Measurements from ENCODE around the gene PCP2. TPM values are rescaled to one million over a fixed set of nuclear protein-coding genes. Genes with fewer than 3 reads are reported as not detected.

PCP2 gene
- total RNA-seq, 1 donor, result not detected

GRCh38 chr19:7661744-7662538 lies 28.4 kb upstream of the PCP2 start:
- no peak for DNase-seq (ENCODE audit: low read depth)
- TF ChIP-seq, protein P1, sequence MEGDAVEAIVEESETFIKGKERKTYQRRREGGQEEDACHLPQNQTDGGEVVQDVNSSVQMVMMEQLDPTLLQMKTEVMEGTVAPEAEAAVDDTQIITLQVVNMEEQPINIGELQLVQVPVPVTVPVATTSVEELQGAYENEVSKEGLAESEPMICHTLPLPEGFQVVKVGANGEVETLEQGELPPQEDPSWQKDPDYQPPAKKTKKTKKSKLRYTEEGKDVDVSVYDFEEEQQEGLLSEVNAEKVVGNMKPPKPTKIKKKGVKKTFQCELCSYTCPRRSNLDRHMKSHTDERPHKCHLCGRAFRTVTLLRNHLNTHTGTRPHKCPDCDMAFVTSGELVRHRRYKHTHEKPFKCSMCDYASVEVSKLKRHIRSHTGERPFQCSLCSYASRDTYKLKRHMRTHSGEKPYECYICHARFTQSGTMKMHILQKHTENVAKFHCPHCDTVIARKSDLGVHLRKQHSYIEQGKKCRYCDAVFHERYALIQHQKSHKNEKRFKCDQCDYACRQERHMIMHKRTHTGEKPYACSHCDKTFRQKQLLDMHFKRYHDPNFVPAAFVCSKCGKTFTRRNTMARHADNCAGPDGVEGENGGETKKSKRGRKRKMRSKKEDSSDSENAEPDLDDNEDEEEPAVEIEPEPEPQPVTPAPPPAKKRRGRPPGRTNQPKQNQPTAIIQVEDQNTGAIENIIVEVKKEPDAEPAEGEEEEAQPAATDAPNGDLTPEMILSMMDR (IDR thresholded peaks at IDR 0.05; ENCODE audit: insufficient read depth, low read length), result no peak
- H3K4me3 ChIP-seq (ENCODE audit: low read depth, low read length), result no peak overlapping the region

- DNase-seq (ENCODE audit: low read depth), result no peak
- TF ChIP-seq, protein P1 (IDR thresholded peaks at IDR 0.05; ENCODE audit: insufficient read depth, low read length), result no peak
- H3K4me3 ChIP-seq (ENCODE audit: low read depth, low read length), result no peak overlapping the region
Measured at GRCh38 chr19:7658219-7658686, 24.7 kb upstream of the PCP2 start.

GRCh38 chr19:7657131-7657751 lies 23.7 kb upstream of the PCP2 start:
- TF ChIP-seq, protein P1 (IDR thresholded peaks at IDR 0.05; ENCODE audit: insufficient read depth, low read length), result no peak
- no peak for DNase-seq (ENCODE audit: low read depth)
- no peak overlapping the region for H3K4me3 ChIP-seq (ENCODE audit: low read depth, low read length)

DNA sequence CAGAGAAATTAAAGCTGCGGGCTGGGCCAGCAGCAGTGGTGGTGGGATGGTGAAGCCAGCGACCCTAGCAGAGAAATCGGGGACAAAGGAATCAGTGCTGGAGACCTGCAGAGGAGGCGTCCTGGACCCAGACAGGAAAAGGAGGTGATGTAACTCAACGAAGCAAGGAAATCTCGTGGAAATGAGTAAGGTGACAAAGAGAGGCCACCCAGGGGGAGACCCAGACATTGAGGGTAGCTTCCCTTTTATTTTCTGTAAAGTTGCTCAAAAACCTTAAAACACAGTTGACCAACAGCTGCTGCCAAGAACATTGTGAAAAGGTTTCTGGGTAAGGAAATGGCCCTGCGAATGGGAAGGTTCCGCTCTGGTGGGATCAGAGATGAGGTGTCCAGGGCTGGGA lies 22.1 kb upstream of the PCP2 start:
- no peak for DNase-seq (ENCODE audit: low read depth)
- TF ChIP-seq, protein P1 (IDR thresholded peaks at IDR 0.05; ENCODE audit: insufficient read depth, low read length), result no peak

GRCh38 chr19:7654401-7654800 lies 20.9 kb upstream of the PCP2 start:
- TF ChIP-seq, protein P1 (IDR thresholded peaks at IDR 0.05; ENCODE audit: insufficient read depth, low read length), result no peak
- peak; percentile 19 for DNase-seq (ENCODE audit: low read depth)
- H3K4me3 ChIP-seq (ENCODE audit: low read depth, low read length), result no peak overlapping the region

More for the DNA sequence above, 22.1 kb upstream of the PCP2 start:
- no peak overlapping the region for H3K4me3 ChIP-seq (ENCODE audit: low read depth, low read length)

DNA sequence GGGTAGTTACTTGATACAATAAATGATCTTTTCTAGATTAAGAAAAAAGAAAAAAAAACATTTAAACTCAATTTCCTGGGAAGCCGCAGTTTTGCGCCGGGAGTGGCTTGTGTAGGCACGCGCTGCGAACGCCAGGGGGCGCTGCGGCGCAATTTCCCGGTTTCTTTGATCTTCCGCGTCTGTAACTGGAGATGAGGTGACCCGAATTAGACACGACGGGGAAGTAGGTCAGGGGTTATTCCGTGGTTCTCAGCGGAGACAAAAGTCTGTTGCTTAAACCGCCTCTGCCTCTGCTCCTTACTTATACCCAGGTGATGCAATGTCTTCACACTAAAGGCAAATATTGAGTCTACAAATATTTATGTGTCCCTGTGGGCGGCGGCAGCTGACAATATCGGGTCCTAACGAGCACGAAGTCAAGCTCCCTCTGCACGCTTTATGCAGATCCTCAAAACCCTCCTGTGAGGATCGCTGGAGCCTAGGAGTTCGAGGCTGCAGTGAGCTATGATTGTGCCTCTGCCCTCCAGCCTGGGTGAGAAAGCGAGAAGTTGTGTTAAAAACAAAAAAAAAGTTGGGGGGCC lies 18.6 kb upstream of the PCP2 start:
- peak overlapping the region; percentile 50 for H3K4me3 ChIP-seq (ENCODE audit: low read depth, low read length)
- peak; percentile 70 for DNase-seq (ENCODE audit: low read depth)
- TF ChIP-seq, protein P1 (IDR thresholded peaks at IDR 0.05; ENCODE audit: insufficient read depth, low read length), result peak; percentile 98
